Muscle of back (tissue), 11 donors: ENCODE measurements around the gene TP53I3. TPM values are rescaled to one million over a fixed set of nuclear protein-coding genes. Genes with fewer than 3 reads are reported as not detected.
"Not testable (repeated sequence)": the region's sequence is repeated elsewhere in the genome, so short reads cannot be mapped to it uniquely, and the experiment has no call there.

Experiments used
- DNase-seq, 3 donors: peaks; one replicate each; pipeline versions ENCODE4 v3.0.0 to v3.0.0-alpha.2; 2013
- polyA plus RNA-seq, 10 donors: library from polyadenylated mRNA; unstranded; fragments of 120-200 nt; gene quantifications; one replicate each; pipeline ENCODE4 v1.2.1, GENCODE V29; 2013; ENCODE audit not compliant: insufficient read length in 10 of 10

TP53I3 gene
- polyA plus RNA-seq, 10 donors, result 24.4 to 43.5 (median 34.0) TPM

DNA sequence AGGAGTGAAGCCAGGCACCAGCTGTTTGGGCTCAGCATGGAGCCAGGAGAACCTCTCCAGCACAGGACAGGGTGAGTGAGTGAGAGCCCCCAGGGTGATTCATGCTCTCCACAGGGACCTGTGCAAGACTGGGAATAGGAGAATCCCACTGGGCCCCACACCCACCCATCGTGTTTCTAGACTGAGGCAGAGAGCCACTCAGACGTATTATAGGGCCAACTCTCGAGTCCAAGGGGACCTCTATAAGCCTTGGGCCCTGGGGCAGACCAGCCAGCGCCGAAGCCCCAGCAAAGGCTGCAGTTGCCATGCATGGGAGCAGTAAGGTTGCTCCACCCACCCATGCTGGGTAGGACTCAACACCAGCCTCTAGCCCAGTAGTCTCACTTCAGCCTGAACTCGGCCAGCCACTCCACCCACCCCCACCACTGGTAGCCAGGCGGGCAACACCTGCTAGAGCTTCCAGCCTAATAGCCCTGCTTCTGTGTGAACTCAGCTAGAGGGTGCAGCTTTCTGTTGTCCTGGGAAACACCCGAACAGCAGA lies 19.5 kb upstream of the TP53I3 start:
- no peak for DNase-seq

DNA sequence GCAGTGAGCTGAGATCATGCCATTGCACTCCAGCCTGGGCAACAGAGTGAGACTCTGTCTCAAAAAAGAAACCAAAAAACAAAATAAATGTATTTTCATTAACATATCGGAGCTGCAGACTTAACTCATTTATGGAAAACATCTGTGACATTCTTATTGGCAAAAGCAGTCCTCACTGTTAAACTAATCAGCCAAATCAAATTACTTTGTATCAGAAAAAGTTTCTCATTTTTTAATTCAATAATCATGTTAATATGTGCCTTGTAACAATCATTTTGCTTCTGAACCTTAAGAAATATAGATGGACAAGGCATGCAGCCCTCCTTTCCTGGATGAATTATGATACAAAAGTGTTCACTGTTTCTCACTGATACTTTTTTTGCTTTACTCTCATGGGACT lies 18.0 kb upstream of the TP53I3 start:
- no peak for DNase-seq

- no peak for DNase-seq
Measured at GRCh38 chr2:24101992-24102391, 17.4 kb upstream of the TP53I3 start.

DNA sequence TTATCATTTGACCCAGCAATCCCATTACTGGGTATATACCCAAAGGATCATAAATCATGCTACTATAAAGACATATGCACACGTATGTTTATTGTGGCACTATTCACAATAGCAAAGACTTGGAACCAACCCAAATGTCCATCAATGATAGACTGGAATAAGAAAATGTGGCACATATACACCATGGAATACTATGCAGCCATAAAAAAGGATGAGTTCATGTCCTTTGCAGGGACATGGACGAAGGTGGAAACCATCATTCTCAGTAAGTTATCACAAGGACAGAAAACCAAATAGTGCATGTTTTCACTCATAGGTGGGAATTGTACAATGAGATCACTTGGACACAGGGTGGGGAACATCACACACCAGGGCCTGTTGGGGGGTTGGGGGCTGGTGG lies 16.1 kb upstream of the TP53I3 start:
- not testable (repeated sequence) for DNase-seq

DNA sequence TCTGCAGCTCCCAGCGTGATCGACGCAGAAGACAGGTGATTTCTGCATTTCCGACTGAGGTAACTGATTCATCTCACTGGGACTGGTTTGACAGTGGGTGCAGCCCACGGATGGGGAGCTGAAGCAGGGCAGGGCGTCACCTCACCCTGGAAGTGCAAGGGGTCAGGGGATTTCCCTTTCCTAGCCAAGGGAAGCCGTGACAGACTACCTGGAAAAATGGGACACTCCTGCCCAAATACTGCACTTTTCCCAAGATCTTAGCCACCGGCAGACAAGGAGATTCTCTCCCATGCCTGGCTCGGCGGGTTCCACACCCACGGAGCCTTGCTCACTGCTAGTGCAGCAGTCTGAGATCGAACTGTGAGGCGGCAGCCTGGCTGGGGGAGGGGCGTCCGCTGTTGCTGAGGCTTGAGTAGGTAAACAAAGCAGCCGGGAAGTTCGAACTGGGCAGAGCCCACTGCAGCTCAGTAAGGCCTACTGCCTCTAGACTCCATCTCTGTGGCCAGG lies 10.6 kb upstream of the TP53I3 start:
- not testable (repeated sequence) for DNase-seq

DNA sequence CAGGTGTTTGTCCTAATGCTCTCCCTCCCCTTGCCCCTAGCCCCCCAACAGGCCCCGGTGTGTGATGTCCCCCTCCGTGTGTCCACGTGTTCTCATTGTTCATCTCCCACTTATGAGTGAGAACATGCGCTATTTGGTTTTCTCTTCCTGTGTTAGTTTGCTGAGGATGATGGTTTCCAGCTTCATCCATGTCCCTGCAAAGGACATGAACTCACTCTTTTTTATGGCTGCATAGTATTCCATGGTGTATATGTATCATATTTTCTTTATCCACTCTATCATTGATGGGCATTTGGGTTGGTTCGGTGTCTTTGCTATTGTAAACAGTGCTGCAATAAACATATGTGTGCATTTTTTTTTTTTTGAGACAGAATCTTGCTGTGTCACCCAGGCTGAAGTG lies 8.6 kb upstream of the TP53I3 start:
- DNase-seq, result not testable (repeated sequence)

GRCh38 chr2:24088821-24089359 lies 4.3 kb upstream of the TP53I3 start:
- DNase-seq, result no peak

- no peak for DNase-seq
Measured at GRCh38 chr2:24087032-24087431, 2.4 kb upstream of the TP53I3 start.

DNA sequence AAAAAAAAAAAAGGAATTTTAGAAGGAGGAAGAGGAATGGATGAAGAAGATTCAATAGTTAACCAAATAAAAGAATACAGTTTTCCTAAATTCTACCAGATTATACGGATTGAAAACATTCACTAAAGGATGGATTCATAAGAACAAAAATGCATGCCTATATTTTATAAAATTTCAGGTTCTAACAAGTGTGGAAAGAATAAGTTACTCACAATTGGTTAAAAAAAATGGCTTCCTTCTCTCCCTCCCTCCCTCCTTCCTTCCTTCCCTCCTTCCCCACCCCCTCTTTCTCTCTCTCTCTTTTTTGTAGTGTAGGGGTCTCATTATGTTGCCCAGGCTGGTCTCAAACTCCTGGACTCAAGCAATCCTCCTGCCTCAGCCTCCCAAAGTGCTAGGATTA lies 1.6 kb upstream of the TP53I3 start:
- DNase-seq, result no peak

DNA sequence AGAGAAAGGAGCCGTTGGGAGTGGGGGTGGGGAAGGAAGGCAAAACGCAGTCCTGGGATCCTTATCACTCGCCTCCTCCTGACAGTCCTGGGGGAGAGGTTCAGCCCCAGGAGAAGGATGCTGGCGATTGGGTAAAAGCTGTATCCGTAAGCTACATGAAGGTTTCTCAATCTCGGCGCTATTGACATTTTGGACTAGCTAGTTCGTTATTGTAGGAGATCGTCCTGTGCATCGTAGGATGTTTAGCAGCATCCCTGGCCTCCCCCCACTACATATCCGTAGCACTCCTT lies 511 bp upstream of the TP53I3 start:
- DNase-seq, result no peak

DNA sequence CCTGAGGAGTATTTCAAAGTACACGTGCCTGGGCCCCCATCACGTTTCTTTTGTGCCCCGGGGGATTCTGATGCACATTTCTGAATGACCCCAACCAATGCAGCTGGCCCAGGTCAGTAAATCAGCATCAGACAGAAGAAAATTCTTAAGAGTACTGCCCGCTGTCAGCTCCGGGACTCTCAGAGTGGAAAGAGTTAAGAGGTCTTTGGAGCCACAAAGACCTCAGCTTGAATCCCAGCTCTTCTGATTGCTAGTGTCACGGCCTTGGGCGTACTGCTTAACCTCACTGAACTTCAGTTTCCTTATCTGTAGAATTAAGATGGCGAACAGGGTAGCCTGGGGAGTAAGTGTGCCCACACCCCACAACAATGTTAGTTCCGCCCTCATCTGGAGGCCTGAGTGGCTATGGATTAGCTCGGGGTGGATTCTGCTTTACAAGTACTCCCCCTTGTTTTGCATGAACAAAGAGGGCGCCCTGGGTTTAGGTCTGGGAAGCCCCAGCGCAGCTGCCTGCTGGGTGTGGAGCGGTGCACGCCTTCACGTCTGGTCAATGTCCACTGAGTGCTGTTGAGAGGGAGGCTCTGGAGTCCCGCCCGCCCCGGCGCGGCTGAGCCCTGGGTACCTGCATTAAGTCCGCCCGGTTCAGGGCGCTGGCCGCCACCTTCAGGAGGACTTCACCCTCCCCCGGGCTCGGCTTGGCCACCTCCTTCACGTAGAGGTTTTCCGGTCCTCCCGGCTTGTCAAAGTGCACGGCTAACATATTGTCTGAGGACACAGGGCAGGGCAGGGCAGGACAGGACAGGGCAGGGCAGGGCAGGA lies 858 bp downstream of the TP53I3 start:
- peak; percentile 79 to 94 (median 79) for DNase-seq

- no peak for DNase-seq
Measured at GRCh38 chr2:24082787-24083566, 1.7 kb downstream of the TP53I3 start.

DNA sequence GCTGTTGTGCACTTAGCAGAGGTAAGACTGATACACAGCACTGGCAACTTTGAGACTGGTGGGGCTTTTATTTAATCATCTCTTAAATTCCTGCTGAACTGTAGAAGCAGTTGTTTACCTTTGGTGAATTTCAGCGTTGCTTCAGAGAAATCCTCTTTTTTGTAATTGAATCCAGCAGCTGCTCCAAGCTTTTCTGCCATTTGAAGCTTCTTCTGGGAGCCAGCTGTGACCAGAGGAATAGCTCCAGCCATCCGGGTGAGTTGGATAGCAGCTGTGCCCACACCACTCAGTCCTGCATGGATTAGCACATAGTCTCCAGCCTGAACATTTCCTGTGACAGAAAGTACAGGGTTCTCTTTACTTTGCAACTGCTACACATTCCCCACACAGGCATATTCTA lies 3.9 kb downstream of the TP53I3 start:
- DNase-seq, result peak in 1 of 3 donors; percentile 54

- DNase-seq, result no peak
Measured at GRCh38 chr2:24077879-24078278, 6.8 kb downstream of the TP53I3 start.

DNA sequence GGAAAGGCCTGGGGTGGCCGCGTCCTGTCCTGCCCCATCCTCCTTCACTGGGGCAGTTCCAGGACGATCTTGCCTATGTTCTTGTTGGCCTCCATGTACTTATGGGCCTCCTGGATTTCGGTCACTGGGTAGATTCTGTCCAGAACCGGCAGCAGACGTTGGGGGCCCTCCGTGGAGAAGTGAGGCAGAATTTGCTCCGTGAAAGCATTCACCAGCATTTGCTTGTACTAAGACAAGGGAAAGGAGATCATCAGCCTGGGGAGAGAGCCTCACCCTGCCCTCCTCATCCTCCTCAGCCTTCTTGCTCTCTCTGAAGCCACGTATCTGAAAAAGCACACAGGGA lies 7.1 kb downstream of the TP53I3 start:
- DNase-seq, result peak in 1 of 3 donors; percentile 13

DNA sequence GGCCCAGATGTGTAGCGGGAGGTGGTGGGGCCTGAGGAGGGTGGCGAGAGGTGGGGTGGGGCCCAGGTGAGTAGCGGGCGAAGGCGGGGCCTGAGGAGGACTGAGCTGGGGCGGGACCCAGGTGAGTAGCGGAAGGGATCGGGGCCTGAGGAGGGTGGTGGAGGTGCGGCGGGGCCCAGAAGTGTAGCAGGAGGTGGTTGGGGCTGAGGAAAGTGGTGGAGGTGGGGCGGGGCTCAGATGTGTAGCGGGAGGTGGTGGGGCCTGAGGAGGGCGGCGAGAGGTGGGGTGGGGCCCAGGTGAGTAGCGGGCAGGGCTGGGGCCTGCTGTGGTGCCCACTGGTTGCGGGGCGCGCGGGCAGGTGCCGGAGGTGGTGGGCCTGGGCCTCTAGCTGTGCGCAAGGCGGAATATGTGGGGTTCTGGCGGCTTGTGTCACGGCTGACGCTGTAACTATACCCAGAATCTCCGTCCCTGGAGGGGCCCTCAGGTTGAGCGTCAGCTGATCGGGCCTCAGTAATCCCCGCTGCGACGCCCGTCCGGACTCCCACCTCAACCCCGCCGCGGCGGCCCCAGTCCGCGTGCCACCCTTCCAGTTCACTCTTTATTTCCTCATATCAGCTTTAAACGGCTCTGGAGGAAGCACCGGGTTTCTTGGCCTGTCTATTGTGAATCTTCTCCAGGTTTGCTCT lies 7.6 kb downstream of the TP53I3 start:
- DNase-seq, result peak in 2 of 3 donors; percentile 11 to 64

GRCh38 chr2:24075915-24076848 lies 8.5 kb downstream of the TP53I3 start, which contains the start of gene SF3B6:
SF3B6 (minus strand) TSS chr2:24076326; CDS start chr2:24076229, 97 bp downstream.
- DNase-seq, result peak; percentile 98 to 99 (median 98)

DNA sequence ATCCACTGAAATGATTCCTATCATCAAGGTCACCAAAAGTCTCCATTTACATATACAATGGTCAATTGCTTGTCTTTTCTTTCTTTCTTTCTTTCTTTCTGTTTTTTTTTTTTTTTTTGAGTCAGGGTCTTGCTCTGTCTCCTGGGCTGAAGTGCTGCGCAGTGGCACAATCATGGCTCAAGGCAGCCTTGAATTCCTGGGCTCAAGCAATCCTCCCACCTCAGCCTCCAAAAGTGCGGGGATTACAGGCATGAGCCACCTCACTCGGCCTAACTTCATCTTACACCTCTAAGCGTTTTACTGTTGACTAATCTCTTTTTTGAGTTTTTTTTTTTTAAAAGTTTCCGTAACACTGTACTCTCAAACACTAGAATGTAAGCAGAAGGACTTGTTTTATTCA lies 9.4 kb downstream of the TP53I3 start:
- no peak for DNase-seq

- DNase-seq, result no peak
Measured at GRCh38 chr2:24073816-24074215, 10.8 kb downstream of the TP53I3 start.

DNA sequence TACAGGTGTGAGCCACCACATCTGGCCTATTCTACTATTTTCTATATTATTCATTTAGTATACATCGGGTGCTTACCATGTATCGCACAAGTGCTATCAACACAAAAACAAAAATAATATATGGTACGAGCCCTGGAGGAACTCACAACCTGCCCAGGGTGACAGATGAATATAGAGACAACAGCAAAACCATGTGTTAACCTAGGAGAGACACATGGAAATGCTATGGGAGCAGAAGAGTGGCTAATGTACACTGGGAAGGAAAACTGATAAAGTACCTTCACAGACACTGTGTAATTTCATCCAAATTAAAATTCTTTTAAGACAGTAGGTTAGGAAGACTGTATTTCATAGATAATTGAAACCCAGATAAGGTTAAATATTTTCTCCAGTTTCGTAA lies 12.4 kb downstream of the TP53I3 start:
- no peak for DNase-seq

- no peak for DNase-seq
Measured at GRCh38 chr2:24065341-24065740, 19.3 kb downstream of the TP53I3 start.
